ENCODE measurements around the gene MLXIP.

The MLXIP gene

GRCh38 chr12:122182887-122183587, 104.5 kb downstream of the MLXIP start, which contains the start of gene LRRC43:
Gene LRRC43, plus strand, starts transcription at chr12:122183123. Its CDS starts 22 bp downstream, at chr12:122183145.
- Histone ChIP-seq H2AFZ (ENCODE audit: low read length) (peak within 1 kb of the TSS; percentile 47), H3F3A (ENCODE audit: low read depth) (no peaks in the 10 kb centered on the region), H3K4me2 (ENCODE audit: low read depth, low read length, poor library complexity, severe bottlenecking) (peak within 1 kb of the TSS; percentile 52), H3K9me3 (ENCODE audit: insufficient read depth, low read depth, low read length) (no peaks in the 10 kb centered on the region), H4K20me1 (ENCODE audit: insufficient read depth, low read length, poor library complexity, severe bottlenecking) (no peaks in the 10 kb centered on the region), H3K9ac (ENCODE audit: low read depth, low read length, poor library complexity, severe bottlenecking) (no peak within 1 kb of the TSS), H3K4me3 (ENCODE audit: low read length, poor library complexity, severe bottlenecking) (peak within 1 kb of the TSS; percentile 61), H3K36me3 (ENCODE audit: insufficient read depth, low read length) (no peaks in the 10 kb centered on the region), H3K79me2 (ENCODE audit: insufficient read depth, low read length) (no peaks in the 10 kb centered on the region), H3K4me1 (ENCODE audit: insufficient read depth, low read length, poor library complexity, severe bottlenecking) (no peaks in the 10 kb centered on the region), H3K27me3 (ENCODE audit: insufficient read depth, low read length, poor library complexity, severe bottlenecking) (no peaks in the 10 kb centered on the region), H3K9me2 (replicated peaks; ENCODE audit: low read depth, low read length) (no peaks in the 10 kb centered on the region)
- TF ChIP-seq CTCF (conservative IDR thresholded peaks at IDR 0.05; ENCODE audit: low read length), result no peak

GRCh38 chr12:122183588-122183940, 105.0 kb downstream of the MLXIP start:
- H3K9me2 ChIP-seq (replicated peaks; ENCODE audit: low read depth, low read length), result no peaks in the 10 kb centered on the region
- H3K4me2 ChIP-seq (ENCODE audit: low read depth, low read length, poor library complexity, severe bottlenecking), result peak overlapping the region; percentile 52
- no peak overlapping the region for H3K9ac ChIP-seq (ENCODE audit: low read depth, low read length, poor library complexity, severe bottlenecking)
- H3K4me3 ChIP-seq (ENCODE audit: low read length, poor library complexity, severe bottlenecking), result peak overlapping the region; percentile 61
- H2AFZ ChIP-seq (ENCODE audit: low read length), result peak overlapping the region; percentile 47; the same call in 1 of the 2 replicates
- no peak for TF ChIP-seq CTCF (conservative IDR thresholded peaks at IDR 0.05; ENCODE audit: low read length)
- no peak for TF ChIP-seq EZH2phosphoT487 (IDR thresholded peaks at IDR 0.05; ENCODE audit: borderline replicate concordance)
- no peaks in the 10 kb centered on the region for H4K20me1 ChIP-seq (ENCODE audit: insufficient read depth, low read length, poor library complexity, severe bottlenecking)
- H3K9me3 ChIP-seq (ENCODE audit: insufficient read depth, low read depth, low read length), result no peaks in the 10 kb centered on the region
- no peaks in the 10 kb centered on the region for H3K79me2 ChIP-seq (ENCODE audit: insufficient read depth, low read length)
- no peaks in the 10 kb centered on the region for H3K36me3 ChIP-seq (ENCODE audit: insufficient read depth, low read length)
- H3K4me1 ChIP-seq (ENCODE audit: insufficient read depth, low read length, poor library complexity, severe bottlenecking), result no peaks in the 10 kb centered on the region
- no peaks in the 10 kb centered on the region for H3F3A ChIP-seq (ENCODE audit: low read depth)
- no peaks in the 10 kb centered on the region for H3K27me3 ChIP-seq (ENCODE audit: insufficient read depth, low read length, poor library complexity, severe bottlenecking)

- Histone ChIP-seq H3F3A (ENCODE audit: low read depth) (no peaks in the 10 kb centered on the region), H2AFZ (ENCODE audit: low read length) (no peak overlapping the region), H4K20me1 (ENCODE audit: insufficient read depth, low read length, poor library complexity, severe bottlenecking) (no peaks in the 10 kb centered on the region), H3K27me3 (ENCODE audit: insufficient read depth, low read length, poor library complexity, severe bottlenecking) (no peaks in the 10 kb centered on the region), H3K36me3 (ENCODE audit: insufficient read depth, low read length) (no peaks in the 10 kb centered on the region), H3K4me1 (ENCODE audit: insufficient read depth, low read length, poor library complexity, severe bottlenecking) (no peaks in the 10 kb centered on the region), H3K4me3 (ENCODE audit: low read length, poor library complexity, severe bottlenecking) (no peak overlapping the region), H3K9me2 (replicated peaks; ENCODE audit: low read depth, low read length) (no peaks in the 10 kb centered on the region), H3K9ac (ENCODE audit: low read depth, low read length, poor library complexity, severe bottlenecking) (no peak overlapping the region), H3K4me2 (ENCODE audit: low read depth, low read length, poor library complexity, severe bottlenecking) (no peak overlapping the region), H3K9me3 (ENCODE audit: insufficient read depth, low read depth, low read length) (no peaks in the 10 kb centered on the region), H3K79me2 (ENCODE audit: insufficient read depth, low read length) (no peaks in the 10 kb centered on the region)
- TF ChIP-seq EZH2phosphoT487 (IDR thresholded peaks at IDR 0.05; ENCODE audit: borderline replicate concordance) (no peak), CTCF (conservative IDR thresholded peaks at IDR 0.05; ENCODE audit: low read length) (no peak)
These were observed 106.0 kb downstream of the MLXIP start for GRCh38 chr12:122184517-122184916.

Data from Loucy (cell line).